Liver (tissue), 9 donors: ENCODE data around the gene SEZ6L. TPM values are rescaled to one million over a fixed set of nuclear protein-coding genes. Genes with fewer than 3 reads are reported as not detected.

Experiments
- DNase-seq: peaks from one replicate; pipeline ENCODE4 v3.0.0-alpha.2; 2017; ENCODE audit warnings: low spot score
- H3K27ac ChIP-seq, 2 donors: one replicate each; pipeline ENCODE4 v1.7.0; 2013; ENCODE audit warnings: inconsistent platforms in 2 of 2, low read length in 2 of 2, control low read depth in 1 of 2, low read depth in 1 of 2, mild to moderate bottlenecking in 1 of 2
- H3K27me3 ChIP-seq, 4 donors: one replicate each; pipeline versions ENCODE4 v1.6.1 to v1.7.0; 2013; ENCODE audit warnings: low read length in 3 of 4, inconsistent platforms in 1 of 4, mild to moderate bottlenecking in 1 of 4, moderate library complexity in 1 of 4; ENCODE audit not compliant: control insufficient read depth in 4 of 4, insufficient read depth in 4 of 4
- H3K36me3 ChIP-seq, 4 donors: one replicate each; pipeline versions ENCODE4 v1.6.1 to v1.7.0; 2013; ENCODE audit warnings: low read length in 3 of 4, mild to moderate bottlenecking in 3 of 4, low read depth in 1 of 4, moderate library complexity in 1 of 4; ENCODE audit not compliant: control insufficient read depth in 4 of 4, insufficient read depth in 3 of 4
- H3K4me1 ChIP-seq, 4 donors: one replicate each; pipeline versions ENCODE4 v1.6.1 to v1.7.0; 2013; ENCODE audit warnings: low read length in 3 of 4, mild to moderate bottlenecking in 3 of 4, moderate library complexity in 1 of 4; ENCODE audit not compliant: control insufficient read depth in 4 of 4, insufficient read depth in 4 of 4
- H3K4me3 ChIP-seq, 3 donors: one replicate each; pipeline versions ENCODE4 v1.6.1 to v1.7.0; 2013; ENCODE audit warnings: low read length in 3 of 3, control low read depth in 1 of 3, low read depth in 1 of 3, mild to moderate bottlenecking in 1 of 3
- H3K9ac ChIP-seq, 2 donors: one replicate each; pipeline ENCODE4 v1.7.0; 2013; ENCODE audit warnings: low read length in 2 of 2, mild to moderate bottlenecking in 2 of 2, moderate library complexity in 2 of 2, control low read depth in 1 of 2, low read depth in 1 of 2
- H3K9me3 ChIP-seq, 4 donors: one replicate each; pipeline versions ENCODE4 v1.6.1 to v1.7.0; 2013; ENCODE audit warnings: low read length in 3 of 4; ENCODE audit not compliant: control insufficient read depth in 4 of 4
- EGR1 ChIP-seq, 2 donors: IDR thresholded peaks; 2 replicates each; pipeline ENCODE4 v1.6.1; 2016 to 2018; ENCODE audit warnings: antibody characterized with exemption in 2 of 2, low read depth in 2 of 2
- FOXA1 ChIP-seq: IDR thresholded peaks from 2 replicates; pipeline ENCODE4 v1.6.1; 2016; ENCODE audit warnings: antibody characterized with exemption
- FOXA2 ChIP-seq: IDR thresholded peaks from 2 replicates; pipeline ENCODE4 v1.6.1; 2016; ENCODE audit warnings: antibody characterized with exemption
- GABPA ChIP-seq, 2 donors: IDR thresholded peaks in 1 of 2; conservative IDR thresholded peaks in 1 of 2; 2 replicates each; pipeline ENCODE4 v1.6.1; 2016; ENCODE audit warnings: antibody characterized with exemption in 2 of 2, mild to moderate bottlenecking in 1 of 2, moderate library complexity in 1 of 2
- HNF4A ChIP-seq, 2 donors: conservative IDR thresholded peaks; 2 replicates each; pipeline ENCODE4 v1.6.1; 2016; ENCODE audit warnings: antibody characterized with exemption in 2 of 2, mild to moderate bottlenecking in 2 of 2
- HNF4G ChIP-seq: IDR thresholded peaks from 2 replicates; pipeline ENCODE4 v1.6.1; 2016; ENCODE audit warnings: antibody characterized with exemption
- JUND ChIP-seq, 2 donors: IDR thresholded peaks; 2 replicates each; pipeline ENCODE4 v1.6.1; 2016; ENCODE audit warnings: antibody characterized with exemption in 2 of 2
- NR2F2 ChIP-seq: IDR thresholded peaks from 2 replicates; pipeline ENCODE4 v1.6.1; 2016; ENCODE audit warnings: antibody characterized with exemption
- RAD21 ChIP-seq, 2 donors: IDR thresholded peaks; 2 replicates each; pipeline ENCODE4 v1.6.1; 2016; ENCODE audit warnings: antibody characterized with exemption in 2 of 2, mild to moderate bottlenecking in 2 of 2
- RXRA ChIP-seq, 2 donors: IDR thresholded peaks; 2 replicates each; pipeline ENCODE4 v1.6.1; 2017 to 2018; ENCODE audit warnings: antibody characterized with exemption in 2 of 2, mild to moderate bottlenecking in 1 of 2
- TAF1 ChIP-seq: conservative IDR thresholded peaks from 2 replicates; pipeline ENCODE4 v1.6.1; 2016; ENCODE audit warnings: antibody characterized with exemption, mild to moderate bottlenecking
- YY1 ChIP-seq: IDR thresholded peaks from 2 replicates; pipeline ENCODE4 v1.6.1; 2016; ENCODE audit warnings: antibody characterized with exemption, mild to moderate bottlenecking
- WGBS: extraction: QIAGEN DNeasy Blood & Tissue Kit; methylation state at CpG from one replicate; pipeline ENCODE4 v1.1.7; 2013; 5-methylcytosine and 5-hydroxymethylcytosine counted together
- polyA plus RNA-seq, 2 donors: library from polyadenylated mRNA; stranded (reverse) in 1 of 2; unstranded in 1 of 2; fragments of 200-250 nt in 1 of 2; fragments of >200 nt in 1 of 2; fragmentation: Nextera tagmentation in 1 of 2; extraction: Ambion mirVana in 1 of 2; gene quantifications; one replicate each; pipeline versions ENCODE4 v1.2.1 to v1.2.3, GENCODE V29; 2013 to 2015
- total RNA-seq, 2 donors: library from RNA; depleted of rRNA; stranded (reverse); fragments of >200 nt; gene quantifications; one replicate each; pipeline ENCODE4 v1.2.3, GENCODE V29; 2014
- TF ChIP-seq, protein P1 (sequence below): fragments of 150-350 bp; IDR thresholded peaks from 2 replicates; pipeline ENCODE4 v1.5.1; 2017; ENCODE audit warnings: improper control_type of control experiment, low read depth, low read length; ENCODE audit not compliant: missing input control
- TF ChIP-seq, protein P2 (sequence below): IDR thresholded peaks from 2 replicates; pipeline ENCODE4 v1.6.1; 2016; ENCODE audit warnings: antibody characterized with exemption
- TF ChIP-seq, protein P3 (sequence below): IDR thresholded peaks from 2 replicates; pipeline ENCODE4 v1.6.1; 2016; ENCODE audit warnings: antibody characterized with exemption
- TF ChIP-seq, protein P4 (sequence below): IDR thresholded peaks from 2 replicates; pipeline ENCODE4 v1.6.1; 2016; ENCODE audit warnings: antibody characterized with exemption, mild to moderate bottlenecking
- donor health status: healthy.
- donor health status: healthy.
- donor health status: healthy.
- donor health status: healthy.
- donor health status: healthy.

Gene SEZ6L
- total and polyA plus RNA-seq, 4 donors: under 0.01 to 0.70 (median 0.08) TPM; not detected in 1

DNA sequence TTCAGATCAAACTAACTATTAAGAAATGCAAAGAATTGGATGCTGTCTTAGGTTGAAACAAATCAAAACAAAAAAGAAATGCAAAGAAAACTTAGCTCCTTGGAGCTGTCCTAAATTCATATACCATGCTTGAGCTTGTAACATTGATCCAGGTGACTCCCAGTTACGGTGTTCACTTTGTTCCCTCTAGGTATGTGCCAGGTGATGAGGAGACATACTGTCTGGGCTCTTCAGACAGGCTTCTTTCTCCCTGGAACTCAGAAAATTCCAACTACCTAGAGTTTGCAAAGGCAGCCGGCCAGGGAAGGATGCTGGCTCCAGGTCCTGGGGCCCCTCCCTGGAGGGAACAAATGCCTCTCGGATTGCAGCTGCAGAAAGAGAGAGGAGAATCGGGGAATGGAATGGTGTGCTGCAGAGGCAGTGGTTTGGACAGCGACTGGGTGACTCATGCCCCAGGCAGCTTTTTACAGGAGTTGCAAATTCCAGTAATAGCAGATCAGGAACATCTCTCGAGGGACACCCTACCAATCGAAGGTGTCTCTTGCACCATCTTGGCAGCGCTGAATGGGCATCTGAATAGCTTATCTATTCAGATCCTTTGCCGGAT lies 247.5 kb downstream of the SEZ6L start:
- no peak for DNase-seq
- no peak overlapping the region for H3K27ac ChIP-seq
- no peak for TF ChIP-seq RXRA (IDR thresholded peaks at IDR 0.05)
- TF ChIP-seq, protein P1, sequence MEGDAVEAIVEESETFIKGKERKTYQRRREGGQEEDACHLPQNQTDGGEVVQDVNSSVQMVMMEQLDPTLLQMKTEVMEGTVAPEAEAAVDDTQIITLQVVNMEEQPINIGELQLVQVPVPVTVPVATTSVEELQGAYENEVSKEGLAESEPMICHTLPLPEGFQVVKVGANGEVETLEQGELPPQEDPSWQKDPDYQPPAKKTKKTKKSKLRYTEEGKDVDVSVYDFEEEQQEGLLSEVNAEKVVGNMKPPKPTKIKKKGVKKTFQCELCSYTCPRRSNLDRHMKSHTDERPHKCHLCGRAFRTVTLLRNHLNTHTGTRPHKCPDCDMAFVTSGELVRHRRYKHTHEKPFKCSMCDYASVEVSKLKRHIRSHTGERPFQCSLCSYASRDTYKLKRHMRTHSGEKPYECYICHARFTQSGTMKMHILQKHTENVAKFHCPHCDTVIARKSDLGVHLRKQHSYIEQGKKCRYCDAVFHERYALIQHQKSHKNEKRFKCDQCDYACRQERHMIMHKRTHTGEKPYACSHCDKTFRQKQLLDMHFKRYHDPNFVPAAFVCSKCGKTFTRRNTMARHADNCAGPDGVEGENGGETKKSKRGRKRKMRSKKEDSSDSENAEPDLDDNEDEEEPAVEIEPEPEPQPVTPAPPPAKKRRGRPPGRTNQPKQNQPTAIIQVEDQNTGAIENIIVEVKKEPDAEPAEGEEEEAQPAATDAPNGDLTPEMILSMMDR: no peak
- TF ChIP-seq RAD21 (IDR thresholded peaks at IDR 0.05): no peak
- TF ChIP-seq JUND (IDR thresholded peaks at IDR 0.05): no peak
- TF ChIP-seq, protein P2, sequence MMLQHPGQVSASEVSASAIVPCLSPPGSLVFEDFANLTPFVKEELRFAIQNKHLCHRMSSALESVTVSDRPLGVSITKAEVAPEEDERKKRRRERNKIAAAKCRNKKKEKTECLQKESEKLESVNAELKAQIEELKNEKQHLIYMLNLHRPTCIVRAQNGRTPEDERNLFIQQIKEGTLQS: no peak
- TF ChIP-seq YY1: no peak
- no peak for TF ChIP-seq EGR1 (IDR thresholded peaks at IDR 0.05; ENCODE audit: low read depth in 2 of 2)
- TF ChIP-seq, protein P3, sequence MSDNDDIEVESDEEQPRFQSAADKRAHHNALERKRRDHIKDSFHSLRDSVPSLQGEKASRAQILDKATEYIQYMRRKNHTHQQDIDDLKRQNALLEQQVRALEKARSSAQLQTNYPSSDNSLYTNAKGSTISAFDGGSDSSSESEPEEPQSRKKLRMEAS: no peak
- no peak for TF ChIP-seq HNF4G
- TF ChIP-seq NR2F2: no peak
- TF ChIP-seq, protein P4, sequence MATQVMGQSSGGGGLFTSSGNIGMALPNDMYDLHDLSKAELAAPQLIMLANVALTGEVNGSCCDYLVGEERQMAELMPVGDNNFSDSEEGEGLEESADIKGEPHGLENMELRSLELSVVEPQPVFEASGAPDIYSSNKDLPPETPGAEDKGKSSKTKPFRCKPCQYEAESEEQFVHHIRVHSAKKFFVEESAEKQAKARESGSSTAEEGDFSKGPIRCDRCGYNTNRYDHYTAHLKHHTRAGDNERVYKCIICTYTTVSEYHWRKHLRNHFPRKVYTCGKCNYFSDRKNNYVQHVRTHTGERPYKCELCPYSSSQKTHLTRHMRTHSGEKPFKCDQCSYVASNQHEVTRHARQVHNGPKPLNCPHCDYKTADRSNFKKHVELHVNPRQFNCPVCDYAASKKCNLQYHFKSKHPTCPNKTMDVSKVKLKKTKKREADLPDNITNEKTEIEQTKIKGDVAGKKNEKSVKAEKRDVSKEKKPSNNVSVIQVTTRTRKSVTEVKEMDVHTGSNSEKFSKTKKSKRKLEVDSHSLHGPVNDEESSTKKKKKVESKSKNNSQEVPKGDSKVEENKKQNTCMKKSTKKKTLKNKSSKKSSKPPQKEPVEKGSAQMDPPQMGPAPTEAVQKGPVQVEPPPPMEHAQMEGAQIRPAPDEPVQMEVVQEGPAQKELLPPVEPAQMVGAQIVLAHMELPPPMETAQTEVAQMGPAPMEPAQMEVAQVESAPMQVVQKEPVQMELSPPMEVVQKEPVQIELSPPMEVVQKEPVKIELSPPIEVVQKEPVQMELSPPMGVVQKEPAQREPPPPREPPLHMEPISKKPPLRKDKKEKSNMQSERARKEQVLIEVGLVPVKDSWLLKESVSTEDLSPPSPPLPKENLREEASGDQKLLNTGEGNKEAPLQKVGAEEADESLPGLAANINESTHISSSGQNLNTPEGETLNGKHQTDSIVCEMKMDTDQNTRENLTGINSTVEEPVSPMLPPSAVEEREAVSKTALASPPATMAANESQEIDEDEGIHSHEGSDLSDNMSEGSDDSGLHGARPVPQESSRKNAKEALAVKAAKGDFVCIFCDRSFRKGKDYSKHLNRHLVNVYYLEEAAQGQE: no peak
- TF ChIP-seq TAF1: no peak
- H3K36me3 ChIP-seq: no peaks in the 10 kb centered on the region
- H3K4me3 ChIP-seq: no peak overlapping the region
- no peaks in the 10 kb centered on the region for H3K4me1 ChIP-seq
- no peak overlapping the region for H3K9ac ChIP-seq
- 41% methylated on average over 9 of the region's 9 CpGs for WGBS
- H3K9me3 ChIP-seq: no peaks in the 10 kb centered on the region
- H3K27me3 ChIP-seq: peaks cover 2 to 6% (median 5%) of the 10 kb centered on the region in 4 donors

DNA sequence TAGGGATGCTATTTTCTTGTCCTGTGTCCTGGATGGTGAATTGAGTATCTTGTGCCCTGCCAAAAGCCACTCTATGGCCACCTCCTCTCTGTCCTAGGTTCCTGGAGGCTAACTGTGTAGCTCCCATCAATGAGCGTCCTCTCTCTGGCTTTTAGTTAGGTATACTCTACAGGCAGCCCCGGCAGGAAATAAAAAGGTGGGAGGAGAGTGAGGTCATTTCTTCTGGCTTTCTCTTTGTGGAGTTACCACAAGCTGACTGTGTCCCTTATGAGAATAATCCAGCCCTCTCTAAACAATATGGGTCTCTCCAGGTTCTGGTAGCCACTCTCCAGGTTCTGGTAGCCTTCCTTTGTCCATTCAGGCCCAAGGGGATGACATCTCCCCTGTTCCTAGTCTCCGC lies 248.1 kb downstream of the SEZ6L start:
- 68% methylated on average over 3 of the region's 3 CpGs for WGBS
- Histone ChIP-seq H3K27ac (no peak overlapping the region), H3K4me1 (no peaks in the 10 kb centered on the region), H3K36me3 (no peaks in the 10 kb centered on the region), H3K9me3 (peaks cover 0 to under 1% (median 0%) of the 10 kb centered on the region in 4 donors), H3K9ac (no peak overlapping the region), H3K27me3 (peaks cover 2 to 5% (median 4%) of the 10 kb centered on the region in 4 donors), H3K4me3 (no peak overlapping the region)
- DNase-seq: no peak
- TF ChIP-seq GABPA (IDR thresholded peaks at IDR 0.05 in 1 of 2, conservative IDR thresholded peaks at IDR 0.05 in 1 of 2) (no peak), TAF1 (no peak), NR2F2 (no peak), YY1 (no peak), EGR1 (IDR thresholded peaks at IDR 0.05; ENCODE audit: low read depth in 2 of 2) (no peak), RAD21 (IDR thresholded peaks at IDR 0.05) (no peak), JUND (IDR thresholded peaks at IDR 0.05) (no peak), HNF4A (conservative IDR thresholded peaks at IDR 0.05) (no peak), FOXA1 (no peak), FOXA2 (no peak), HNF4G (no peak)
- TF ChIP-seq, protein P3: no peak
- TF ChIP-seq, protein P2: no peak
